Calu3 (cell line): Measurements from ENCODE around the gene ARTN. TPM values are rescaled to one million over a fixed set of nuclear protein-coding genes. Genes with fewer than 3 reads are reported as not detected.

ENCODE experiments used
- BruUV-seq: library from RNA; stranded (reverse); fragments of 400-500 nt; replicated peaks from 2 replicates; lab custom pipeline; 2021; lab: Mats Ljungman, UMichigan
- CTCF ChIA-PET: fragments of 300-600 bp; sonication (Branson Sonifier 250); formaldehyde crosslinking; loops from one replicate; lab custom pipeline; 2022; ENCODE audit warnings: antibody characterized with exemption; lab: Charles Lee
- DNase-seq: peaks from one replicate; pipeline ENCODE4 v3.0.0; 2022
- H3K27ac Mint-ChIP-seq: one replicate; pipeline ENCODE4 v1.8.0; 2022; ENCODE audit warnings: mixed read lengths; ENCODE audit not compliant: unreplicated experiment
- H3K27me3 Mint-ChIP-seq: one replicate; pipeline ENCODE4 v1.8.0; 2022; ENCODE audit warnings: mixed read lengths; ENCODE audit not compliant: unreplicated experiment
- H3K36me3 Mint-ChIP-seq: one replicate; pipeline ENCODE4 v1.8.0; 2022; ENCODE audit warnings: mild to moderate bottlenecking, moderate library complexity, mixed read lengths; ENCODE audit not compliant: insufficient read depth, unreplicated experiment
- H3K4me1 Mint-ChIP-seq: one replicate; pipeline ENCODE4 v1.8.0; 2022; ENCODE audit warnings: mild to moderate bottlenecking, low read depth, mixed read lengths; ENCODE audit not compliant: unreplicated experiment
- H3K4me3 Mint-ChIP-seq: one replicate; pipeline ENCODE4 v1.8.0; 2022; ENCODE audit warnings: mild to moderate bottlenecking, low read depth, moderate library complexity, mixed read lengths; ENCODE audit not compliant: unreplicated experiment
- H3K9me3 Mint-ChIP-seq: one replicate; pipeline ENCODE4 v1.8.0; 2022; ENCODE audit warnings: low read depth, mixed read lengths; ENCODE audit not compliant: unreplicated experiment
- intact Hi-C: fragments of 100-400 bp; cut with micrococcal nuclease; formaldehyde crosslinking; loops from one replicate; pipeline ENCODE4 v1.10.0; 2022; ENCODE audit not compliant: unreplicated experiment
- total RNA-seq: library from RNA; stranded (reverse); gene quantifications from 2 replicates; pipeline ENCODE4 v1.2.3, GENCODE V29; 2022
- TF ChIP-seq, protein P1 (sequence below): fragments of 200-600 bp; IDR thresholded peaks from one replicate; pipeline ENCODE4 v1.8.0; 2022; ENCODE audit warnings: antibody characterized with exemption; ENCODE audit not compliant: unreplicated experiment

ARTN gene
- total RNA-seq, 1 experiment from 2014 or later: 1.4 TPM

DNA sequence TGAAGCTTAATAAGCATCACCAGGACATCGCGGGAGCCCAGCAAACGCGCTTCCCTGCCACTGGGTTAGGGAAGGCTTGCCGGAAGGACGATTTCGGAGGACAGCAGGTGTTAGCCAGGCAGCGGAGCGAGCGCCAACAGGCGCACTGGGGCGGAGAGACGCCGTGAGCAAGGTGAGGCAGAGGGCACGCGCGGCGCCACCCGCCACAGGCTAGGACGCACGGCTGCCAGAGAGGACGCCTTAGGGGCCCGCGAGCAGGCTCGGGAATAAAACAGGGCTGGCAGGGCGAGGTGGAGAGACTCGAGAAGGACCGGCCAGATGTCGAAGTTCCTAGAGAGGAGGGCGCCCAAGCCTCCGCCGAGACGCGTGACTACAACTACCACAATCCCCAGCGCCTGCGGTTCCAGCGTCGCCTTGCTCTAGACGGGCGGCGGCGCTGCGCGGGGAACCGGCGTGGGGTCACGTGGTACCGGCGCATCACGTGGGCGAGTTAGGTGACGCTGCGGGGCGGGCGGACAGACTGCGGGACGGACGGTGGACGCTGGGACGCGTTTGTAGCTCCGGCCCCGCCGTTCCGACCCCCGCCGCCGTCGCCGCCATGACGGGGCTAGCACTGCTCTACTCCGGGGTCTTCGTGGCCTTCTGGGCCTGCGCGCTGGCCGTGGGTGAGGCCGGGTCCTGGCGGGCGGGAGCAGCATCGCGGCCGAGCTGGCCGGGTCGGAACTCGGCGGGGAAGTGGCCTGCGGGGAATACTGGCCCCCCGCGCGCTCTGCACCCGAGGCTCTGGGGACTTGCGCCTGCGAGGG is 41.0 kb downstream of the ARTN start, which contains the start of gene ATP6V0B:
Gene ATP6V0B (plus strand): TSS at position 518 of the 806 bp plus-strand sequence. CDS start 81 bp downstream, at position 599.
- CTCF ChIA-PET: interaction anchor here (0.6 to 1.1 kb wide), 3 partner anchors 74 to 257 kb away, joined by 3 to 6 read pairs (median 4); no protein-coding TSS in a partner anchor
- TF ChIP-seq, protein P1, sequence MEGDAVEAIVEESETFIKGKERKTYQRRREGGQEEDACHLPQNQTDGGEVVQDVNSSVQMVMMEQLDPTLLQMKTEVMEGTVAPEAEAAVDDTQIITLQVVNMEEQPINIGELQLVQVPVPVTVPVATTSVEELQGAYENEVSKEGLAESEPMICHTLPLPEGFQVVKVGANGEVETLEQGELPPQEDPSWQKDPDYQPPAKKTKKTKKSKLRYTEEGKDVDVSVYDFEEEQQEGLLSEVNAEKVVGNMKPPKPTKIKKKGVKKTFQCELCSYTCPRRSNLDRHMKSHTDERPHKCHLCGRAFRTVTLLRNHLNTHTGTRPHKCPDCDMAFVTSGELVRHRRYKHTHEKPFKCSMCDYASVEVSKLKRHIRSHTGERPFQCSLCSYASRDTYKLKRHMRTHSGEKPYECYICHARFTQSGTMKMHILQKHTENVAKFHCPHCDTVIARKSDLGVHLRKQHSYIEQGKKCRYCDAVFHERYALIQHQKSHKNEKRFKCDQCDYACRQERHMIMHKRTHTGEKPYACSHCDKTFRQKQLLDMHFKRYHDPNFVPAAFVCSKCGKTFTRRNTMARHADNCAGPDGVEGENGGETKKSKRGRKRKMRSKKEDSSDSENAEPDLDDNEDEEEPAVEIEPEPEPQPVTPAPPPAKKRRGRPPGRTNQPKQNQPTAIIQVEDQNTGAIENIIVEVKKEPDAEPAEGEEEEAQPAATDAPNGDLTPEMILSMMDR: no peak
- no TSS peak for BruUV-seq
- H3K27ac Mint-ChIP-seq: peak within 1 kb of the TSS; percentile 94
- H3K27me3 Mint-ChIP-seq: no peaks in the 10 kb centered on the region
- H3K4me3 Mint-ChIP-seq: peak within 1 kb of the TSS; percentile 91
- peak; percentile 96 for DNase-seq
- intact Hi-C loops: no loop called here
- H3K4me1 Mint-ChIP-seq: peaks cover 53% of the 10 kb centered on the region
- H3K9me3 Mint-ChIP-seq: no peaks in the 10 kb centered on the region
- H3K36me3 Mint-ChIP-seq: peaks cover 78% of the 10 kb centered on the region

DNA sequence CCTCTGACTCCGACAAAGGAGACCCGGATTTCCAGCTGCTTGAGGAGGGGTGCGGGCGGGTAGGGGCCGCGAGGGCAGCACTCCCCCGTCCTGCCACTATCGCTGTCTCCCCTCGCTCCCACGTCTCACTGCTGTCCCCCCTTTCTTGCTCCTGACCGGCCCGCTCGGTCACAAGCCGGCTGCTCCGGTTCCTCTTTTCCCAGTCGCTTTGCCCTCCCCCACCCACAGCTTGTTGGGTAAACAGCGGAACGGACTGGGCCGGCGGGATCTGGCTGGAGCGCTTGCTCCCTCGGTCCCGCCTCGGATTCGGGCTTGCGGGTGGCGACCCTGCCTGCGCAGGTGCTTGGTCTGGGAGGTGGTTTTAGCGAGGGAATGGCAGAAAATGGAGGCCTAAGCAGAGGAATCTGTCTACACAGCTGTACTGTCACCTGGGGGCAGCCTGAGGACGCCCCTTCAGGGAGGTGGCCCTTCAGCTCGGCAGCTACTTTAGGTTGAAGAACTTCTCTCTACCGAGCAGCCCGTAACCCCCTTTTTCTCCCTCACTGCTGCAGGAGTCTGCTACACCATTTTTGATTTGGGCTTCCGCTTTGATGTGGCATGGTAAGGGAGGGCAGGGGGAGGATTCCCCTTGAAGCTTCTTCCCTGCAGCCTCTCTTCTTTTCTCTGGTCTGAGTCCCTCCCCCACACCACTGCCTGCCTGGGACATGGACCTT is 41.8 kb downstream of the ARTN start:
- no peaks in the 10 kb centered on the region for H3K27me3 Mint-ChIP-seq
- peak overlapping the region; percentile 94 for H3K27ac Mint-ChIP-seq
- TF ChIP-seq, protein P1: no peak
- TSS peak; percentile 25 for BruUV-seq
- H3K9me3 Mint-ChIP-seq: no peaks in the 10 kb centered on the region
- intact Hi-C loops: no loop called here
- DNase-seq: peak; percentile 30
- peak overlapping the region; percentile 91 for H3K4me3 Mint-ChIP-seq
- H3K36me3 Mint-ChIP-seq: peaks cover 78% of the 10 kb centered on the region
- peaks cover 55% of the 10 kb centered on the region for H3K4me1 Mint-ChIP-seq
- CTCF ChIA-PET: interaction anchor here (0.8 to 1.1 kb wide), 2 partner anchors 73 to 212 kb away, joined by 3 to 4 read pairs; no protein-coding TSS in a partner anchor

DNA sequence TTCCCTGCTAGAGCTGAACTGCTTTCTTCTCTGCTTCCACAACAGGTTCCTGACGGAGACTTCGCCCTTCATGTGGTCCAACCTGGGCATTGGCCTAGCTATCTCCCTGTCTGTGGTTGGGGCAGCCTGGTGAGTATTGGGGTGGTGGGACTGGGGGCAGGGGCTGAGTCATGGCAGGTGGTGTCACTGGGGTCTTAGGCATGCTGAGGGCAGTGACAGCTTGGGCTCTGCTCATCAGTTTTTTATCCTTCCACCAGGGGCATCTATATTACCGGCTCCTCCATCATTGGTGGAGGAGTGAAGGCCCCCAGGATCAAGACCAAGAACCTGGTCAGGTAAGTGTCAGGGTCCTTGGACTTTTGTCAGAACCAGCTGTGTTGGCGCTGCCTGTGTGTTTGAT is 42.4 kb downstream of the ARTN start:
- BruUV-seq: no TSS peak
- peak overlapping the region; percentile 91 for H3K4me3 Mint-ChIP-seq
- H3K36me3 Mint-ChIP-seq: peaks cover 75% of the 10 kb centered on the region
- TF ChIP-seq, protein P1: no peak
- H3K4me1 Mint-ChIP-seq: peaks cover 55% of the 10 kb centered on the region
- DNase-seq: no peak
- H3K27ac Mint-ChIP-seq: peak overlapping the region; percentile 94
- CTCF ChIA-PET: no interaction called here
- H3K9me3 Mint-ChIP-seq: no peaks in the 10 kb centered on the region
- H3K27me3 Mint-ChIP-seq: no peaks in the 10 kb centered on the region
- intact Hi-C loops: no loop called here

DNA sequence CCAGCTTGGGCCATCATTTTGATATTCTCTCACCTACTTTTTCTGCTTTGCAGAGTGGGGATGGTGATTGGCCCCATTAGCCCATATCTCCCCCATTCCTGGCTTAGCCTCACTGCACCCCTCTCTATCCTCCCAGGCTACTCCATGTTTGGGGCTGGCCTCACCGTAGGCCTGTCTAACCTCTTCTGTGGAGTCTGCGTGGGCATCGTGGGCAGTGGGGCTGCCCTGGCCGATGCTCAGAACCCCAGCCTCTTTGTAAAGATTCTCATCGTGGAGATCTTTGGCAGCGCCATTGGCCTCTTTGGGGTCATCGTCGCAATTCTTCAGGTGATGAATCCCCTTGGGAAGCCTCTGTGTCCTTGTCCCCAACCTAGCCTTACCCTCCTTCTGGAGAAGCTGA is 43.3 kb downstream of the ARTN start:
- Mint-ChIP-seq H3K27ac (peak overlapping the region; percentile 2), H3K27me3 (no peaks in the 10 kb centered on the region), H3K36me3 (peaks cover 73% of the 10 kb centered on the region), H3K4me1 (peaks cover 55% of the 10 kb centered on the region), H3K4me3 (peak overlapping the region; percentile 71), H3K9me3 (no peaks in the 10 kb centered on the region)
- CTCF ChIA-PET: interaction anchor here (0.6 kb wide), 1 partner anchor 17 kb away, joined by 4 read pairs; no protein-coding TSS in a partner anchor
- TF ChIP-seq, protein P1: no peak
- no peak for DNase-seq
- no TSS peak for BruUV-seq
- intact Hi-C loops: no loop called here
